Chondrocyte (in vitro differentiated cells): ENCODE measurements around the gene C1orf56. TPM values are rescaled to one million over a fixed set of nuclear protein-coding genes. Genes with fewer than 3 reads are reported as not detected.
A peak's percentile ranks its signal among the peaks of the same experiment; 100 is the strongest.

Experiments used
- DNase-seq: peaks from one replicate; pipeline ENCODE4 v3.0.0; 2021; ENCODE audit warnings: mixed read lengths, low spot score
- H3K27ac Mint-ChIP-seq: one replicate; pipeline ENCODE4 v1.8.0; 2021; ENCODE audit warnings: mild to moderate bottlenecking, moderate library complexity, mixed read lengths; ENCODE audit not compliant: unreplicated experiment
- H3K27me3 Mint-ChIP-seq: 2 replicates; pipeline ENCODE4 v1.8.0; 2021; ENCODE audit warnings: low read depth, mixed read lengths
- H3K36me3 Mint-ChIP-seq: 2 replicates; pipeline ENCODE4 v1.8.0; 2021; ENCODE audit warnings: low read depth, mixed read lengths
- H3K4me1 Mint-ChIP-seq: 2 replicates; pipeline ENCODE4 v1.8.0; 2021; ENCODE audit warnings: low read depth, mild to moderate bottlenecking, mixed read lengths
- H3K4me3 Mint-ChIP-seq: one replicate; pipeline ENCODE4 v1.8.0; 2021; ENCODE audit warnings: mild to moderate bottlenecking, moderate library complexity, mixed read lengths; ENCODE audit not compliant: unreplicated experiment
- H3K9me3 Mint-ChIP-seq: 2 replicates; pipeline ENCODE4 v1.8.0; 2021; ENCODE audit warnings: low read depth, mixed read lengths
- CTCF ChIP-seq: fragments of 200-600 bp; sonication (generic); IDR thresholded peaks from 2 replicates; pipeline ENCODE4 v1.5.0; 2021; ENCODE audit warnings: antibody characterized with exemption, mild to moderate bottlenecking, moderate library complexity
- total RNA-seq: library from RNA; stranded (reverse); gene quantifications from 3 replicates; pipeline ENCODE4 v1.2.1, GENCODE V29; 2021

The C1orf56 gene
- total RNA-seq, 1 donor from 2014 or later: 2.8 TPM

GRCh38 chr1:151039521-151039920 lies 8.0 kb upstream of the C1orf56 start:
- no peaks in the 10 kb centered on the region for H3K9me3 Mint-ChIP-seq
- no peaks in the 10 kb centered on the region for H3K4me1 Mint-ChIP-seq
- no peak for TF ChIP-seq CTCF
- no peaks in the 10 kb centered on the region for H3K27me3 Mint-ChIP-seq
- no peak for DNase-seq
- H3K27ac Mint-ChIP-seq: no peak overlapping the region
- peaks cover 14% of the 10 kb centered on the region for H3K36me3 Mint-ChIP-seq
- H3K4me3 Mint-ChIP-seq: no peak overlapping the region

- no peak overlapping the region for H3K4me3 Mint-ChIP-seq
- no peaks in the 10 kb centered on the region for H3K9me3 Mint-ChIP-seq
Observed at GRCh38 chr1:151043163-151043562, 4.4 kb upstream of the C1orf56 start.

GRCh38 chr1:151047925-151048644 lies 534 bp downstream of the C1orf56 start:
- Mint-ChIP-seq H3K4me1 (peaks cover 26% of the 10 kb centered on the region), H3K36me3 (peaks cover 14% of the 10 kb centered on the region), H3K9me3 (no peaks in the 10 kb centered on the region), H3K4me3 (peak overlapping the region; percentile 93), H3K27ac (peak overlapping the region; percentile 95), H3K27me3 (no peaks in the 10 kb centered on the region)
- DNase-seq: no peak
- peak; percentile 83 for TF ChIP-seq CTCF

More at GRCh38 chr1:151043163-151043562, 4.4 kb upstream of the C1orf56 start:
- no peaks in the 10 kb centered on the region for H3K27me3 Mint-ChIP-seq
- H3K27ac Mint-ChIP-seq: no peak overlapping the region
- peaks cover 4% of the 10 kb centered on the region for H3K4me1 Mint-ChIP-seq
- DNase-seq: no peak
- no peak for TF ChIP-seq CTCF
- peaks cover 8% of the 10 kb centered on the region for H3K36me3 Mint-ChIP-seq

GRCh38 chr1:151048645-151049032 lies 1.1 kb downstream of the C1orf56 start:
- DNase-seq: no peak
- Mint-ChIP-seq H3K36me3 (peaks cover 14% of the 10 kb centered on the region), H3K4me1 (peaks cover 26% of the 10 kb centered on the region), H3K27me3 (no peaks in the 10 kb centered on the region), H3K27ac (peak overlapping the region; percentile 95), H3K4me3 (peak overlapping the region; percentile 93), H3K9me3 (no peaks in the 10 kb centered on the region)
- TF ChIP-seq CTCF: peak; percentile 63

- Mint-ChIP-seq H3K36me3 (peaks cover 18% of the 10 kb centered on the region), H3K27me3 (no peaks in the 10 kb centered on the region), H3K4me1 (peaks cover 26% of the 10 kb centered on the region), H3K9me3 (no peaks in the 10 kb centered on the region), H3K27ac (peak overlapping the region; percentile 95), H3K4me3 (no peak overlapping the region)
- no peak for TF ChIP-seq CTCF
- DNase-seq: no peak
Observed at GRCh38 chr1:151049458-151049857, 1.9 kb downstream of the C1orf56 start.
